Measurements from ENCODE around the gene ATP4A.

DNA sequence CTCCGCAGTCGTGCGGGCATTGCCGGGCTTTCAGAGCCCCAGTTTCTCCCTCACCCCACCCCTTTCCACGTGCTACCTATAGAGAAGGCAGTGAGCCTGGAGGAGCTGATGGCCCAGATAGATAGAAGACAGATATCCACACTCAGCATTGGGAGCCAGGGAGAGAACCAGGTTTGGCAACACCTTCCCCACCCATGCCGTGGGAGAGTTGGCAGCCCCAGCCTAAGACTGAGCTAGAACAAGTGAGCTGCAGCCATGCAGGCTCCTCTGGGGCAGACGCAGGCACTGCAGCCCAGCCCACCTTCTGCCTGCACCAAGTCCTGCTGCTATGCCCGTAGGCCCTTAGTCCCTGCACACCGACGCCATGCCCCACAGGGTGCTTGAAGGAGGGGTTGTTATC is 62.8 kb downstream of the ATP4A start:
- TF ChIP-seq POLR2A (IDR thresholded peaks at IDR 0.05) = no peak
- TF ChIP-seq, protein P1, sequence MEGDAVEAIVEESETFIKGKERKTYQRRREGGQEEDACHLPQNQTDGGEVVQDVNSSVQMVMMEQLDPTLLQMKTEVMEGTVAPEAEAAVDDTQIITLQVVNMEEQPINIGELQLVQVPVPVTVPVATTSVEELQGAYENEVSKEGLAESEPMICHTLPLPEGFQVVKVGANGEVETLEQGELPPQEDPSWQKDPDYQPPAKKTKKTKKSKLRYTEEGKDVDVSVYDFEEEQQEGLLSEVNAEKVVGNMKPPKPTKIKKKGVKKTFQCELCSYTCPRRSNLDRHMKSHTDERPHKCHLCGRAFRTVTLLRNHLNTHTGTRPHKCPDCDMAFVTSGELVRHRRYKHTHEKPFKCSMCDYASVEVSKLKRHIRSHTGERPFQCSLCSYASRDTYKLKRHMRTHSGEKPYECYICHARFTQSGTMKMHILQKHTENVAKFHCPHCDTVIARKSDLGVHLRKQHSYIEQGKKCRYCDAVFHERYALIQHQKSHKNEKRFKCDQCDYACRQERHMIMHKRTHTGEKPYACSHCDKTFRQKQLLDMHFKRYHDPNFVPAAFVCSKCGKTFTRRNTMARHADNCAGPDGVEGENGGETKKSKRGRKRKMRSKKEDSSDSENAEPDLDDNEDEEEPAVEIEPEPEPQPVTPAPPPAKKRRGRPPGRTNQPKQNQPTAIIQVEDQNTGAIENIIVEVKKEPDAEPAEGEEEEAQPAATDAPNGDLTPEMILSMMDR (IDR thresholded peaks at IDR 0.05) = no peak

Data from ovary (tissue), 3 donors.